H1 (cell line): Measurements from ENCODE around the gene NKD2.

Source experiments
- ATF2 ChIP-seq: IDR thresholded peaks from 2 replicates; pipeline ENCODE4 v1.6.1; 2012; ENCODE audit warnings: low read length, inconsistent platforms
- ATF3 ChIP-seq: IDR thresholded peaks from 2 replicates; pipeline ENCODE4 v1.6.1; 2011; ENCODE audit warnings: low read depth, mild to moderate bottlenecking, low read length; ENCODE audit not compliant: insufficient read depth
- BRCA1 ChIP-seq: IDR thresholded peaks from 2 replicates; pipeline ENCODE4 v1.6.1; 2012; ENCODE audit warnings: low read depth, low read length, improper control_type of control experiment
- CHD2 ChIP-seq: IDR thresholded peaks from 2 replicates; pipeline ENCODE4 v1.6.1; 2012; ENCODE audit warnings: low read length, improper control_type of control experiment
- JUND ChIP-seq: IDR thresholded peaks from 2 replicates; pipeline ENCODE4 v1.6.1; 2011; ENCODE audit warnings: mild to moderate bottlenecking, improper control_type of control experiment, low read length
- KDM4A ChIP-seq: IDR thresholded peaks from one replicate; pipeline ENCODE4 v1.7.1; 2012; ENCODE audit warnings: low read depth, mild to moderate bottlenecking, moderate library complexity, low read length, inconsistent platforms; ENCODE audit not compliant: severe bottlenecking
- MAFK ChIP-seq: IDR thresholded peaks from 2 replicates; pipeline ENCODE4 v1.6.1; 2012; ENCODE audit warnings: low read depth, mild to moderate bottlenecking, improper control_type of control experiment, low read length
- POLR2A ChIP-seq, 2 experiments: IDR thresholded peaks; 1 replicate in 1 of 2; 2 replicates in 1 of 2; pipeline ENCODE4 v1.6.1; 2011; ENCODE audit warnings: low read depth in 2 of 2, low read length in 2 of 2, mild to moderate bottlenecking in 2 of 2; ENCODE audit errors: control extremely low read depth in 1 of 2
- RAD21 ChIP-seq, 2 experiments: IDR thresholded peaks in 1 of 2; conservative IDR thresholded peaks in 1 of 2; 2 replicates each; pipeline ENCODE4 v1.6.1; 2011; ENCODE audit warnings: low read depth in 2 of 2, low read length in 2 of 2, improper control_type of control experiment in 1 of 2, inconsistent platforms in 1 of 2, mild to moderate bottlenecking in 1 of 2, moderate library complexity in 1 of 2
- SIN3A ChIP-seq, 2 experiments: IDR thresholded peaks in 1 of 2; conservative IDR thresholded peaks in 1 of 2; 2 replicates each; pipeline ENCODE4 v1.6.1; 2011 to 2012; ENCODE audit warnings: low read length in 2 of 2, improper control_type of control experiment in 1 of 2, low read depth in 1 of 2, mild to moderate bottlenecking in 1 of 2
- SP1 ChIP-seq: IDR thresholded peaks from 2 replicates; pipeline ENCODE4 v1.6.1; 2011; ENCODE audit warnings: low read depth, low read length
- TF ChIP-seq, protein P1 (sequence below), 3 experiments: IDR thresholded peaks; 1 replicate in 2 of 3; 2 replicates in 1 of 3; pipeline versions ENCODE4 v1.5.1 to v1.6.1; 2011; ENCODE audit warnings: low read length in 3 of 3, mild to moderate bottlenecking in 3 of 3, inconsistent platforms in 2 of 3, low read depth in 1 of 3, moderate library complexity in 1 of 3; ENCODE audit not compliant: insufficient read depth in 1 of 3; ENCODE audit errors: control extremely low read depth in 1 of 3

DNA sequence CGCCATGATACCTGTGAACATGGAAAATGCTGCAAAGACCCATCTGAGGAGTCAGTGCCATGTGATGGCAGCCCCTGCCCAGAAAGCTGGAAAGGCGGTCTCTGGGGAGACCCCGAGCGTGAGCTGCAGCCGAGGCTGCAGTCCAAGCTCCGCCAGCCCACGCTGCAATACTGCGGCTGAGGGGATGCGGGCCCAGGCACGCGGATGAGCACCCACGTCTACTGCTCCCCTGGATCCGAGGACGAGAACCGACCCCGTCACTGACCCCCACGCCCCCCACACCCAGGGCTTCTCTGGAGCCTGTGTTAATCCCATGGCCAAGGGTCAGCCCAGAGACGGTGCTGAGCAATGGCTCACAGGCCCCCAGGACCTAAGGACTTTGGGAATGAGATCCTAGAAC, 70.9 kb downstream of the NKD2 start:
- TF ChIP-seq, protein P1, sequence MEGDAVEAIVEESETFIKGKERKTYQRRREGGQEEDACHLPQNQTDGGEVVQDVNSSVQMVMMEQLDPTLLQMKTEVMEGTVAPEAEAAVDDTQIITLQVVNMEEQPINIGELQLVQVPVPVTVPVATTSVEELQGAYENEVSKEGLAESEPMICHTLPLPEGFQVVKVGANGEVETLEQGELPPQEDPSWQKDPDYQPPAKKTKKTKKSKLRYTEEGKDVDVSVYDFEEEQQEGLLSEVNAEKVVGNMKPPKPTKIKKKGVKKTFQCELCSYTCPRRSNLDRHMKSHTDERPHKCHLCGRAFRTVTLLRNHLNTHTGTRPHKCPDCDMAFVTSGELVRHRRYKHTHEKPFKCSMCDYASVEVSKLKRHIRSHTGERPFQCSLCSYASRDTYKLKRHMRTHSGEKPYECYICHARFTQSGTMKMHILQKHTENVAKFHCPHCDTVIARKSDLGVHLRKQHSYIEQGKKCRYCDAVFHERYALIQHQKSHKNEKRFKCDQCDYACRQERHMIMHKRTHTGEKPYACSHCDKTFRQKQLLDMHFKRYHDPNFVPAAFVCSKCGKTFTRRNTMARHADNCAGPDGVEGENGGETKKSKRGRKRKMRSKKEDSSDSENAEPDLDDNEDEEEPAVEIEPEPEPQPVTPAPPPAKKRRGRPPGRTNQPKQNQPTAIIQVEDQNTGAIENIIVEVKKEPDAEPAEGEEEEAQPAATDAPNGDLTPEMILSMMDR (IDR thresholded peaks at IDR 0.05; ENCODE audit: control extremely low read depth in 1 of 3, insufficient read depth in 1 of 3, low read depth in 1 of 3, low read length in 3 of 3): no peak
- no peak for TF ChIP-seq BRCA1
- TF ChIP-seq ATF3: no peak
- no peak for TF ChIP-seq RAD21 (IDR thresholded peaks at IDR 0.05 in 1 of 2, conservative IDR thresholded peaks at IDR 0.05 in 1 of 2; ENCODE audit: low read depth in 2 of 2, low read length in 2 of 2)
- TF ChIP-seq JUND: no peak
- TF ChIP-seq CHD2: no peak
- TF ChIP-seq POLR2A (IDR thresholded peaks at IDR 0.05; ENCODE audit: control extremely low read depth in 1 of 2, low read depth in 2 of 2, low read length in 2 of 2): no peak
- TF ChIP-seq KDM4A: no peak
- TF ChIP-seq SP1: no peak
- TF ChIP-seq SIN3A (conservative IDR thresholded peaks at IDR 0.05 in 1 of 2, IDR thresholded peaks at IDR 0.05 in 1 of 2; ENCODE audit: low read depth in 1 of 2, low read length in 2 of 2): no peak
- TF ChIP-seq ATF2: no peak
- no peak for TF ChIP-seq MAFK
